Fibroblast of lung (primary cell): ENCODE data around the gene D2HGDH. TPM values are rescaled to one million over a fixed set of nuclear protein-coding genes. Genes with fewer than 3 reads are reported as not detected.
"Not testable (repeated sequence)": the region's sequence is repeated elsewhere in the genome, so short reads cannot be mapped to it uniquely, and the experiment has no call there.

Experiments used
- DNase-seq, 2 donors: peaks; one replicate each; pipeline versions ENCODE4 v3.0.0 to v3.0.0-alpha.2; 2010; ENCODE audit warnings: low read depth in 2 of 2
- H2AFZ ChIP-seq: 2 replicates; pipeline ENCODE4 v1.5.1; 2012; ENCODE audit warnings: low read length, control low read depth, inconsistent platforms
- H3K27ac ChIP-seq: 2 replicates; pipeline ENCODE4 v1.5.1; 2011; ENCODE audit warnings: low read length, control low read depth; ENCODE audit not compliant: insufficient read depth
- H3K27me3 ChIP-seq: 2 replicates; pipeline ENCODE4 v1.5.1; 2011; ENCODE audit warnings: mild to moderate bottlenecking, low read length; ENCODE audit not compliant: control insufficient read depth, insufficient read depth
- H3K36me3 ChIP-seq: 2 replicates; pipeline ENCODE4 v1.5.1; 2011; ENCODE audit warnings: low read length; ENCODE audit not compliant: control insufficient read depth, insufficient read depth
- H3K4me1 ChIP-seq: 2 replicates; pipeline ENCODE4 v1.5.1; 2011; ENCODE audit warnings: low read length; ENCODE audit not compliant: control insufficient read depth, insufficient read depth; ENCODE audit errors: extremely low read depth
- H3K4me2 ChIP-seq: 2 replicates; pipeline ENCODE4 v1.5.1; 2011; ENCODE audit warnings: low read length, control low read depth; ENCODE audit not compliant: insufficient read depth; ENCODE audit errors: extremely low read depth
- H3K4me3 ChIP-seq, 4 experiments: fragments of 200-600 bp in 1 of 4; sonication (generic) in 1 of 4; replicated peaks in 1 of 4; 2 replicates each; pipeline ENCODE4 v1.5.1; 2011 to 2016; ENCODE audit warnings: low read length in 4 of 4, low read depth in 3 of 4, mild to moderate bottlenecking in 3 of 4, control low read depth in 2 of 4, inconsistent platforms in 1 of 4, mixed read lengths in 1 of 4; ENCODE audit not compliant: insufficient read depth in 1 of 4; ENCODE audit errors: control extremely low read depth in 1 of 4
- H3K79me2 ChIP-seq: 2 replicates; pipeline ENCODE4 v1.5.1; 2012; ENCODE audit warnings: mild to moderate bottlenecking, low read length, inconsistent platforms; ENCODE audit not compliant: control insufficient read depth, insufficient read depth
- H3K9ac ChIP-seq: 2 replicates; pipeline ENCODE4 v1.5.1; 2011; ENCODE audit warnings: mild to moderate bottlenecking, low read length, control low read depth; ENCODE audit not compliant: insufficient read depth
- H3K9me3 ChIP-seq: 2 replicates; pipeline ENCODE4 v1.5.1; 2012; ENCODE audit warnings: low read depth, low read length; ENCODE audit not compliant: control insufficient read depth, insufficient read depth
- H4K20me1 ChIP-seq: 2 replicates; pipeline ENCODE4 v1.5.1; 2011; ENCODE audit warnings: low read length; ENCODE audit not compliant: control insufficient read depth, insufficient read depth; ENCODE audit errors: extremely low read depth
- CTCF ChIP-seq, 2 donors: IDR thresholded peaks in 1 of 2; conservative IDR thresholded peaks in 1 of 2; 1 replicate in 1 of 2; 2 replicates in 1 of 2; pipeline ENCODE4 v1.5.1; 2011 to 2012; ENCODE audit warnings: low read length in 2 of 2, control low read depth in 1 of 2, inconsistent platforms in 1 of 2, low read depth in 1 of 2, mild to moderate bottlenecking in 1 of 2
- EZH2 ChIP-seq: IDR thresholded peaks from 2 replicates; pipeline ENCODE4 v1.5.1; 2012; ENCODE audit warnings: low read length, control low read depth, mild to moderate bottlenecking; ENCODE audit errors: missing control alignments
- polyA plus RNA-seq, 2 donors: library from polyadenylated mRNA; depleted of rRNA in 1 of 2; stranded (reverse) in 1 of 2; unstranded in 1 of 2; fragments of >200 nt; gene quantifications; 2 replicates each; pipeline ENCODE4 v1.2.1, GENCODE V29; 2011 to 2012; ENCODE audit warnings: missing spikeins in 1 of 2
- total RNA-seq: library from RNA; depleted of rRNA; stranded (reverse); fragments of >200 nt; gene quantifications from 2 replicates; pipeline ENCODE4 v1.2.1, GENCODE V29; 2014

Gene D2HGDH
- total and polyA plus RNA-seq, 2 donors (not counting 1 experiment from before 2014, with no cell fraction given) = 5.7 to 28.4 TPM

DNA sequence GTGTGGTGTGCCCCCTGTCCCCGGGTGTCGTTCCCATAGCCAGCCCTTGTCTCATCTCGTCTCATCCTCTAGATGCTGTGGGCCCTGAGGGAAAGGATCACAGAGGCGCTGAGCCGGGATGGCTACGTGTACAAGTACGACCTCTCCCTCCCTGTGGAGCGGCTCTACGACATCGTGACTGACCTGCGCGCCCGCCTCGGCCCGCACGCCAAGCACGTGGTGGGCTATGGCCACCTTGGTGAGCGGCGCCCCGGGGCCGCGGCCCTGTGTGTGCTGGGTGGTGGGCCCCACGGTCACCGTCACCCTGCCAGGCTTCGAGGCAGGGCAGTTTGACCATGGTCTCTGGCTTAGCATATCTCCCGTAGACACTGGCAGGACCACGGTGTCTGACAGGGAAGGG is 21.3 kb downstream of the D2HGDH start:
- no peaks in the 10 kb centered on the region for H3K27me3 ChIP-seq
- DNase-seq = no peak
- H4K20me1 ChIP-seq = no peaks in the 10 kb centered on the region
- H3K9me3 ChIP-seq = no peaks in the 10 kb centered on the region
- H3K79me2 ChIP-seq = no peaks in the 10 kb centered on the region
- H3K9ac ChIP-seq = no peak overlapping the region
- H3K27ac ChIP-seq = no peak overlapping the region
- TF ChIP-seq EZH2 (no peak), CTCF (conservative IDR thresholded peaks at IDR 0.05 in 1 of 2, IDR thresholded peaks at IDR 0.05 in 1 of 2; ENCODE audit: low read depth in 1 of 2, low read length in 2 of 2) (no peak)
- H3K4me2 ChIP-seq = no peak overlapping the region
- H2AFZ ChIP-seq = no peak overlapping the region
- no peak overlapping the region for H3K4me3 ChIP-seq
- H3K4me1 ChIP-seq = no peaks in the 10 kb centered on the region
- H3K36me3 ChIP-seq = peaks cover 12% of the 10 kb centered on the region

GRCh38 chr2:241759067-241759807 is 24.8 kb downstream of the D2HGDH start:
- H3K4me2 ChIP-seq = no peak overlapping the region
- no peaks in the 10 kb centered on the region for H3K27me3 ChIP-seq
- no peak overlapping the region for H3K9ac ChIP-seq
- no peaks in the 10 kb centered on the region for H3K4me1 ChIP-seq
- H4K20me1 ChIP-seq = no peaks in the 10 kb centered on the region
- DNase-seq = no peak
- peaks cover 10% of the 10 kb centered on the region for H3K36me3 ChIP-seq
- no peaks in the 10 kb centered on the region for H3K9me3 ChIP-seq
- H3K27ac ChIP-seq = no peak overlapping the region
- H2AFZ ChIP-seq = no peak overlapping the region
- TF ChIP-seq EZH2 (no peak), CTCF (conservative IDR thresholded peaks at IDR 0.05 in 1 of 2, IDR thresholded peaks at IDR 0.05 in 1 of 2; ENCODE audit: low read depth in 1 of 2, low read length in 2 of 2) (no peak)
- no peaks in the 10 kb centered on the region for H3K79me2 ChIP-seq
- H3K4me3 ChIP-seq = no peak overlapping the region

DNA sequence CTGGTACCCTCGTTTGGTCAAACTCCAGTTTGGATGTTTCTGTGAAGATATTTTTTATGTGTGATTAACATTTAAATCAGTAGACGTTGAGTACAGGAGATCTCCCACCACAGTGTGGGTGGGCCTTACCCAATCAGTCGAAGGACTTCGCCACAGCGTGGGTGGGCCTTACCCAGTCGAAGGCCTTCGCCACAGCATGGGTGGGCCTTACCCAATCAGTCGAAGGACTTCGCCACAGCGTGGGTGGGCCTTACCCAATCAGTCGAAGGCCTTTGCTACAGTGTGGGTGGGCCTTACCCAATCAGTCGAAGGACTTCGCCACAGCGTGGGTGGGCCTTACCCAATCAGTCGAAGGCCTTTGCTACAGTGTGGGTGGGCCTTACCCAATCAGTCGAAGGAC is 25.5 kb downstream of the D2HGDH start:
- H3K9ac ChIP-seq = not testable (repeated sequence)

More for the DNA sequence above, 25.5 kb downstream of the D2HGDH start:
- H3K27ac ChIP-seq, H3K79me2 ChIP-seq, H4K20me1 ChIP-seq, H3K9me3 ChIP-seq, H3K4me1 ChIP-seq, H3K4me3 ChIP-seq, H3K4me2 ChIP-seq, H2AFZ ChIP-seq, H3K27me3 ChIP-seq, DNase-seq: not testable (repeated sequence)
- peaks cover 10% of the 10 kb centered on the region for H3K36me3 ChIP-seq
